Retina (tissue), 1 donor: ENCODE results near the gene PGBD2.
"Not testable (repeated sequence)": the region's sequence is repeated elsewhere in the genome, so short reads cannot be mapped to it uniquely, and the experiment has no call there.

Experiments
- DNase-seq: peaks from one replicate; pipeline ENCODE4 v3.0.0-alpha.2; 2016

The PGBD2 gene, protein sequence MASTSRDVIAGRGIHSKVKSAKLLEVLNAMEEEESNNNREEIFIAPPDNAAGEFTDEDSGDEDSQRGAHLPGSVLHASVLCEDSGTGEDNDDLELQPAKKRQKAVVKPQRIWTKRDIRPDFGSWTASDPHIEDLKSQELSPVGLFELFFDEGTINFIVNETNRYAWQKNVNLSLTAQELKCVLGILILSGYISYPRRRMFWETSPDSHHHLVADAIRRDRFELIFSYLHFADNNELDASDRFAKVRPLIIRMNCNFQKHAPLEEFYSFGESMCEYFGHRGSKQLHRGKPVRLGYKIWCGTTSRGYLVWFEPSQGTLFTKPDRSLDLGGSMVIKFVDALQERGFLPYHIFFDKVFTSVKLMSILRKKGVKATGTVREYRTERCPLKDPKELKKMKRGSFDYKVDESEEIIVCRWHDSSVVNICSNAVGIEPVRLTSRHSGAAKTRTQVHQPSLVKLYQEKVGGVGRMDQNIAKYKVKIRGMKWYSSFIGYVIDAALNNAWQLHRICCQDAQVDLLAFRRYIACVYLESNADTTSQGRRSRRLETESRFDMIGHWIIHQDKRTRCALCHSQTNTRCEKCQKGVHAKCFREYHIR

DNA sequence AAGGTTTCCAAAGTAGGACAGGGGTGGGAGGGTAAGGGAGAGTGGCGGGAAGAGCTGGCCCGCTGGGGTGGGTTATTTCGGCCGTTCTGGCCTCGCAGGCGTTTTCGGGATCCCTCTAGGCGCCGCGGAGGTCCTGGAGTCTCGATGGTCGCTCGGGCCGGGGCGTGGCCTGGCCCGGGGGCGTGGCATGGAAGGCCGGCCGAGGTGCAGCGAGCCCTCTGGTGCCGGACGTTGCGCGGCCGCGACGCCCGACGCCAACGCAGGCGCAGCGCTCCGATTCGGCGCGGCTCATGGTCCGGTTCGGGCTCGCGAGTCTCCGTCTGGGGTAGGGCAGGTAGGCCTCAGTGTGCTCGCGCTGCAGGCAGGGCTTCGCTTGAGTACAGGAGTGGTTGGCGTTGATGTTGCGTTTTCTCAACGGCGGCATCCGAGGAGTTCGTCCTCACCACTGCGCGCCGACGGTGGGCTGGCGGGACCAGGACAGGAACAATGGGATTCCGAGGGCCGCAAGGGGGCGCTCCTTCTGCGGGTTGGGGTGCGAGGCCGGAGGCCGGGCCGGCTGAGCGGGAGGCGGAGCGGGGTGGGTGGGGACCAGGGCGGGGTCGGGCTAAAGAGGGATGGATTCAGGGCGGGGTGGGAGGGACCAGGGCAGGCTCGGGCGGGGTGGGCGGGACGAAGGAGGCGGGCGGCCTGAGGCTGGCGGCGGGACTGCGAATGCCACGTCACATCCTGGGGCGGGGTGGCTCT, at the start of gene PGBD2:
Gene PGBD2, plus strand, starts transcription at position 227 of the 744 bp plus-strand sequence. CDS start 7,628 bp downstream, outside the sequence.
- peak; percentile 99 for DNase-seq

DNA sequence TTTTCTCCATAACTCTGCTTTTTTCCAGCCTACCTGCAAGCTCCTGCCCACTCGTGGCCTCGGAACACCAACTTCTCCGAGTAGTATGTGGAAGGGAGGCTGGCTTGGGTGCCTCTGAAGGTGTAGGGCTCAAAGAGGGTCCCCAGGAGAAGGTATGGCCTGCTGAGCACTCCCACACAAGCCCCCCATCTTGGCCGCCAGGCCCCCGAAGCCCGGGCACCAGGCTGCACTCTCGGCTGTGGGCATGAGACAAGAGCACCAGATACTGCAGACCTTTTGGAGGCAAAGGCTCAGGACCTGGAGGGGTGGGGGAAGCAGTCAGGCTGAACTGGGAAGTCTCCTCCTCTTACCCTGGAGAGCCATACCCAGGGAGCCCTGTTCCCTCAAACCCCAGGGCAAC, 48.8 kb upstream of the PGBD2 start:
- DNase-seq: peak; percentile 16

DNA sequence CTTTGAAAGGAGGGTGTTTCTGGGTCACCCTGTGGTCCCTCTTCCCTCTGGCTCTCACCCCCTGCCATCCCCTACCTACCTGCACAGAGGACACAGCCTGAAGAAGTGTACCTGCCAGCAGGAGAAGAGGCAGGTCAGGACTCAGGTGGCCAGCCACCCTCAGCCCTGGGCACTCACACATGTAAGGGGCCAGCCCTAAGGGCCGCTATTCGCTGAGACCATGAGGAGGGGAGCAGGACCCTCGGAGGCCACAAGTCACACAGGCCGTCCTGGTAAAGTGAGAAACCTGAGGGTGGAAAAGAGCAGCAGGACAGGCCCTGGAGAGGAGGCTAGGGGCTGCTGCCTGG, 48.3 kb upstream of the PGBD2 start:
- no peak for DNase-seq

DNA sequence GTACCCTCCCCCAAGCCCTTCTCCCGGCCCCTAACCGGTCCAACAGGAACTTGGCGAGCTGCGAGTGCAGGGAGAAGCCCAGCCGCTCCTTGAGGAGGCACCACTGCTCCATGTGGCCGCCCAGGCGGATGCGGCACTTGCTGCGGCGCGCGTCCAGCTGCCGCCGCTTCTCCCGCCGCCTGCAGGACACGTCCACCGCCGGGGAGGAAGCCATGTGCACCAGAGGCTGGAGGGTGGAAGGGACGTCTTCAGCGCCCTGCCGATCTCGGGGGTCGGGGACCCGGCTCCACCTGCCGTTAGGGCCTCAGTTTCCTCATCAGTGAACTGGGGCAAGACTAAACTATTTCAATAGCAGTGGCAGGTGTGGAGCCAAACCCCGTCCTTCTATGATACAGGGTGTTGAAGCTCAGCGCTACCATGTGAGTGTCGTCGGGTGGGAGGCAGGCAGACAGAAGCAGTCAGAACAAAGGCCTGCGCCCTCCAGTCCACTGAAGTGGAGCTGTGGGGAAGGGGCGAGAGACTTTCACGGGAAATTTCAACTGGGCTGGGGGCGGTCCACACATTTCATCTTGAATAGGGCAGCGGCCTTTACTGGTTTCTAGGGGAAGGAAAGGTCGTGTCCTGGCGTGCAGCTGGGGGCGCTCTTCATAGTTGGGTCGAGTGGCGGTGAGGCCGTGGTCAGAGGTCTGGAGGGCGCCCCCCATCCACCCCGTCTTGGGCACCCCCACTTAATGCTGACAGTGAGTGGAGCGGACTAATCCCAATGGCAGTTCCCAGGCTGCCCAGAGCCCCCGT, 47.7 kb upstream of the PGBD2 start:
- DNase-seq: peak; percentile 91

DNA sequence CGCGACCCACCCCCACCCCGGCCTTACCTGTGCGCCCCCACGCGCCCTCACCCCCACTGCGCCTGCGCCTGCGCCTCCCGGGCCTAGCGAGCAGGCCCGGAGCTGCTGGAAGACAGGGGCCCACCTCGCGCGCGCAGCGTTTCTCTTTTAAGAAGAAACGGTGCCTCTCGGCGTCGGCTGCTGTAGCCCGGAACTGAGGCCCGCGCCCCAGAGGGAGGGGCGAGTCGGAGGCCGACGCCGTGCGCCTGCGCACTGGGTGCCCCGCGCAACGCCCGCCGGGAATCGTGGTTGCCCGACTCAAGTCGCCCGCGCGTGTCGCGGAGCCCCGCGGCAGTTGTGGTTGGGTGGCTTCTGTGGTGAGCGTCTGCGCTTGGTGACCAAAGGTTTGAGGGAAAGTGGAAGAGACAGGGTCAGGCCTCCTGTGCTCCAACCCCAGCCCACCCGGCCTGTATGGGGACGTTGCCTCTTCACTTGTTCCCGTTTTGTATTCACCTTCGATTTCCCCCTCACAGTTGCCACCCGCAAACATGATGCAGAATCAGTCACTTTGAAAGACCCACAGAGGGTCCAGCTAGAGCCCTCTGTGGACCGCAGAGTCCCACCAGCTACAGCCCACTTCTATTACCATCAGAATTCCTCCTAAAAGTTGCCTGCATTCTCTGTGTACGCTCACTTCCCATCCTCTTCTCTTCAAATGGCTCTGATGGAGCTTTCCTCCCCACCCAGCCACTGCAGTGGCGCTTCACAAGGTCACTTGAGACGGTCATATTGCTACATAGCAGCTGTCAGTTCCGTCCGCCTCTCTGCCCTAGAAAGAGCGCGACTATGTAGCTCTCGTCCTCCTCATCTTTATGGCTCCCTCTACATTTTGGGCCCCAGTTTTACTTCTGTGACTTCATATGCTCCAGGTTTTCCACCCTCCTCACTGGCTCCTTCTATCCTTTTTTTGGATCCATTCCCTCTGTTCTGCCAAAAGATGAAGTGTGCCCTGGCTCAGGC, 46.8 kb upstream of the PGBD2 start, which contains the start of gene ZNF692:
Gene ZNF692, minus strand, starts transcription at position 195 of the 999 bp plus-strand sequence. CDS start 776 bp downstream, outside the sequence.
- DNase-seq: peak; percentile 98

DNA sequence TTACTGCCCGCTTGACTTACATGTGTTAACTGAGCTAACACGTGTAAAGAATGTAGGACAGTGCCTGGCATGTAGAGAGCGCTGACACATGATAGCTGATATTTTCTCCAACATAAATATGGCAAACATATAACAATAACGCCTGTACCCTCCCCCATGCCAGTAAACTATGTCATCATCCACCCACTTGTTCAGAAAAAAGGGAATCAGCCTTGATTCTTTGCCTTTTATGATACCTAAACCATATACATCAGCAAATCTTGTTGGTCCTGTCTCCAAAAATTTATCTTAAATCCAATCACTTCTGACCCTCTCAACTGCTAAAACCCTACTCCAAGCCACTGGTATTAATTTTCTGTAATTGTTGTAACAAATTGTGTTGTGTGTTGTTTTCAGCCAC, 46.0 kb upstream of the PGBD2 start:
- DNase-seq: peak; percentile 2

DNA sequence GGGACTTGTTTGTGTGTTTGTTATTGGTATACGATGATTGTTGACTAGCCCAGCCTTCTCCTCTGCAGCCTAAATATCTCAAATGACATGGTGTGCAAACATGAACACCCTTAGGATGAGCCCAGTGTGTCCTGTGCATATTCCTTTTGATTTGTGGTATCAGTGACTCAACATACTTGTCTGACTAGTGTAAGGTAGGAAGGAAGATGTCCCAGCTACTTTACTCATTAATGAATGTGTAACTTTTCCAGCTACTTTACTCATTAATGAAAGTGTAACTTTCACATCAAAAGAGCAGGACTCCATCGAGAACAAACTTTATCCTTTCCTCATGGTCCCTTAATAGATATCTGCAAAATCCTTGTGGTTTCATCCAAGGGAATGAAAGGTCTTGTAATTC, 44.4 kb upstream of the PGBD2 start:
- DNase-seq: no peak

DNA sequence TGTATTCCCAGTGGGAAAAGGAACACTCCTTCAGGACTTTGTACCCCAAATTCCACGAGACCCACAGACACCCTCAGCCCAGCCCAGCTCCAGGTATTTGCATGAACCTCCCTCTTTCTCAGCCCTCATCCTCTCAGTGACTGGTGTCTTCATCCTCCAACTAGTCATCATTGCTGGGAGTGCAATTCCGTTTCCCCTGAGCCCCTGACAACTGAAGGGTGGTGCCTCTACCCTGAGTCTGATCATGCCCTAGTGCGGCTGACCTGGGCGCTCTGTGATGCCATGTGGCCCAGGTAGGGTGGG, 43.4 kb upstream of the PGBD2 start:
- DNase-seq: no peak

DNA sequence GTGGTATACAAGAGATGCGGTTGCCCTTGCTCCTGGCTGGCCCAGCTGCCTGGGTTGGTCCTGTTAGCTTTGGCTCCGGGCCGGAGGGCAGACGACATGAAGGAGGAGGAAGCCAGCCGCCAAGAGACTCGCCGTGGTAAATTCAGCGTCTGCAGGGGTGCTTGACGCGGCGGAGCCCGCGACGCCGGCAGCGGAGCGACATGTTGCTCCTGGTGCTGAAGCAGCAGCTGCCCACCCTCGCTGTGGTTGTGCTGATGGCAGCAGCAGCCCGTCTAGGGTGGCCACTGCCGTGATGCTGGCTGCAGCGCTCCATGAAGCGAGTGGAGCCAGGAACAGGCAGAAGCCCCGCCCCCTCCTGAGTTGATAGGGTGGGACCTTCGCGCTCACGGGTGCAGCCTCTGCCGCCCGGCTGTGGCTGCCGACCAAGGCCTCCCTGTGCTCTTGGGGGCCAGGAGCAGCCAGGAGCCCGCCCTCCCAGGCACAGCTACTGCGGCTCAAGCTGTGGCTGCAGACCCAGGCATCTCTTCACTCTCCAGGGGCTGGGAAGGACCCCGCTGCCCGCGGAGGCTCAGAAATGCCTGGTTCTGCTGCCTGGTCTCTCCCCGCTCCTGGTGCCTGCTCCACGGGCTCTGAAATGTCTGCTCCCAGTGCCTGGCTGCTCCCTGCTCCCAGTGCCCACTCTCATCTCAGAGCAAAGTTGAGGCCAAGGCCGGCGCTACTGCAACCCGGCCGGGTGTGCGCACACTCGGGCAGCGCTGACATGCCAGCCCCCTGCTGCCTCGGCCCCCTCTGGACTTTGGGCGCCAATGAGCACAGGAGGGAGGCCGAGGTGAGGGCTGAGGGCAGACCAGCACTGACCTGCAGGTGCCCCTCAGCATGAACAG, 42.8 kb upstream of the PGBD2 start:
- DNase-seq: peak; percentile 94

DNA sequence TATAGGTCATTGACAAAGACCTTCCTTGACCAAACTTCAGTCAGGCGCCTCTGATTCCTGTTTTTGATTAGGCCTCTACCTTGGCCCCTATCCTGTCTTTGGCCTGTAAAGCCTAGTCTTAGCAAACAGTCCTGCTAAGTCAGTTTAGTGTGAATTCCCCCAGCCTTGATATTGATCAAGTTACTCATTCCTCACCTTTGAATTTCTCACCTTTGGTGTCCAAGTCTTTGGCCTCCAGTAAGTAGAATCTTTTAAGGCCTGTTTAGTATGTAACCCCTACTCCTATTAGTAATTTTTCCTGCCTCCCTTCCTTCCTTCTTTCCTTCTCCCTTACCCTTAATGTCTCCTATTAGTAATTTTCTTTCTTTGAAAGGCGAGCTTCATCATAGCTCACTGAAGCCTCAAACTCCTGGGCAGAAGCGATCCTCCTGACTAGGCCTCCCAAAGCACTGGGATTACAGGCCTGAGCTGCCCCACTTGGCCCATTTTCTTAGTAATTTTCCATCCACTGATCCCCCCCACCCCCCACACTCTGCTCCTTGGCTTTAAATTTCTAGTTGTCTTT, 34.1 kb upstream of the PGBD2 start:
- no peak for DNase-seq

DNA sequence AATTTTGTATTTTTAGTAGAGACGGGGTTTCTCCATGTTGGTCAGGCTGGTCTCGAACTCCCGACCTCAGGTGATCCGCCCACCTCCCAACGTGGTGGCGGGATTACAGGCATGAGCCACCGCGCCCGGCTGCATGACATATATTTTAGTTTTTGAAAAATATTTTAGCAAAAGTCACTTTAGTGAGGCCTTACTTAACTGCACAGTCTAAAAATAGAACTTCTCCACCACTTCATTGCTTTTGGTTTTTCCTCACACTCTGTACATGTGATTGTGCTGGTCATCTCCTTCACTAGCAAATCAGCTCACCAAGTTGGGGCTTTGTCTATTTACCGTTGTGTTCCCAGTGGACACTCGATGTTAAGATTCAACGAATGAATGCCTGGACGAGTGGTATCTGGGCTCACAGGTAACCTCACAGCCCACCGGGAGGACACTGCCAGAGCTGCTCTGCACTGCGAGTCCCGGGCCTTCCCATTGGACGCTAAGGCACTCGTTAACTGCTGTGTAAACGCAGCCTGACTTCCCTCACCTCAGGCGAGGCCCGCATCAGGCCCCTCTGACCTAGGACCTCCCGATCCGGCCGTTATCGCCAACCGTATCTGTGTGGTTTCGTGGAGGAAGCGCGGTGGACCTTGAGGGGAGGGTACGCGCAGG, 33.2 kb upstream of the PGBD2 start:
- no peak for DNase-seq

DNA sequence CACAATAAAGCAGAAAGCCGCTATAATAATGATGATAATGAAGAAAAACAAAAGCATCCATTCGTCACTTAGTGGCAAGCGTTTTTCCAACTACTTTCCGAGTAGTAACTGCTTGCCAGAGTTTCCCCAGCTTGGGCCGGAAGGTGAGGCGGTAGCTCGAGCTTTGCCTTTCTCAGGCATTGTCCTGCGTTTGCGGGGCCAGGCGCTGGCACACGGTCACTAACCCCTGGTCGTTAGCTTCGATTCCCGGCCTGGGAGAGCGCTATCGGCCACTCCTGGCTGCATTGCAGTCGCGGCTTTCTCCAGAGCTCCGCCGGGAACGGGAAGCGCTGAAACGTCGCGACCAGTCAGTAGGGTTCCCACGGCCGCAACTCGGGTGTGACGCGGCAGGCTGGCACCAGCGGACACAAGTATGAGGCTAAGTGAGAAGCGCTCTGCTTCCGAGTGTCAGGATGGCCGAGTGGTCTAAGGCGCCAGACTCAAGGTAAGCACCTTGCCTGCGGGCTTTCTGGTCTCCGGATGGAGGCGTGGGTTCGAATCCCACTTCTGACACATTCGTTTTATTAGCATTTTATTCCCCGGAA, 32.5 kb upstream of the PGBD2 start:
- peak; percentile 100 for DNase-seq

DNA sequence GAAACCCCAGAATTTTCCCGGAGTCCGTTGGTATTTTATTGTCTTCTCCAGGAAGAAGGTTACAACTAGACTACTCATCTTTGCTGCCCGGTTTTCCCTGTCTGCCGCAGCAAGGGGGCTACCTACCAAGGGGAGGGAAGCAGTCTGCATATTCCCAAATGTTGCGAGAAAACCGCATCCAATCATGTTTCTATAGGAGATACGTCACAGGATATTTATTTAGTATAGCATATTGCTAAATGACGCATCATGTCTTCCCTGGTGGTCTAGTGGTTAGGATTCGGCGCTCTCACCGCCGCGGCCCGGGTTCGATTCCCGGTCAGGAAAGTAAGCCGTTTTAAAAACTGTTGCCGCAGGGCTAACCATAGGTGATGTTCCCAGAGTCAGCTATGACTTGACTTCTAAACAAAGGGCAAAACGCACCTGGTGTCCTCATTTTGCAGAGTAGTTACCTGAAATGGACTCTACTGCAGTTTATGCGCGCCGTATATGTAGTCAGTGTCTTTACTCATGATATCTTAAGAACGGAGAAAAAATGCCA, 32.0 kb upstream of the PGBD2 start:
- DNase-seq: peak; percentile 98

DNA sequence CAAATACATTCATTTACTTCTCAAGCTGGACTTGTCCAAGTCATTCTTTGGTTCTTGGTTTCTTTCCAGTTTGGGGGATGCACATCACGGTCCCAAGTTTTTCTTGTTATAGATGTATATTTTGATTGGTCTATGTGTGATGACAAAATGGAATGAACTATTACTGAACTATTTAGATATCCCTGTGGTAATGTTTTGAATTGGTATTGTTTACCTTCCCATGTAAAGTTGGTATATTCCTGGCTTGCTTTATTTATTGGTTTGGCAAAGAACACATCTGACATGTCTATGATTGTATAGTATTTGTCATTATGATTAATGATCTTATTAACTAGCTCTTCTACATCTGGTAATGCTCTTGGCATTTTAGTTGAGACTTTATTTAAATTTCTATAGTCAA, 24.8 kb upstream of the PGBD2 start:
- DNase-seq: no peak

DNA sequence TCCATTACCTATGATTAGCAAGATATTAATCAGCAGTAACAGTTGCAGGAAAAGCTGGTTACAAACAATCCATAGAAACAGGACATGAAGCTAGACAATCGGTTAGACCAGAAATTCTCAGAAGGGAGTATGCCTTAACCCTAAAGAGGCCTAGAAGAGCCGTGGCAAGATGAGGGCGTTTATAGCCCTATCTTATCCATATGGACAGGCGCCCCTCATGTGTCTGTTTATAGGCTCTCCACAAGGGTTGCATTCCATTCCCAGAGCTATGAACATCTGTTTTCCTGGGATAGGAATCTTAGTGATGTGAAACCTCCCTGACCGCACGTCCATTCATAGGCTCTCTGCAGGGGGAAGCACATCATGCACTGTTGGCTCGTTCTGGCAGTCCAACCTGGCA, 23.6 kb upstream of the PGBD2 start:
- not testable (repeated sequence) for DNase-seq

DNA sequence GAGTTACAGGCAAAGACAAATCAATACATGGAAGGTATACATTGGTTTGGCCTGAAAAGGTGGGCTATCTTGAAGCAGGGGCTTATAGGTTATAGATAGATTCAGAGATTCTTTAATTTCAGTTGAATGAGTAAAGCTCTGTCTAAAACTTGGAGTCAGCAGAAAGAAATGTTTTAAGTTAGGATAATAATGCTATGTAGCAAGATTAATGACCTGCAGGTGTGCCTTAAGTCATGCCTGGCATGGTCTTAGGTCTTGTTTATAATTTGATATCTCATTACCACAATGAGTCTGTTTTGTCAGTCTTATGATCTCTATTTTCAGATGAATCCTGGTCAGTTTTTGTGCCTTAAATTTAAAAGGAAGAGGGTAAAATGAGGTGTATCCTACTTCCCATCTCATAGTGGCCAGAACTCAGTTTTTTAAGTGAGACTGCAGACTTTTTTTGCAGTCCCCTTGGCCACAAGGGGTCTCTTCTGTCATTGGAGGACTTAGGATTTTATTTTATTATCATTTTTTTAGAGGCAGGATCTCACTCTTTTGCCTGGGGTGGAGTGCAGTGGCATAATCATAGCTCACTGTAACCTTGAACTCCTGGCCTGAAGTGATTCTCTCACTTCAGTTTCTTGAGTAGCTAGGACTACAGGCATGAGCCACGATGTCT, 21.3 kb upstream of the PGBD2 start:
- DNase-seq: no peak

DNA sequence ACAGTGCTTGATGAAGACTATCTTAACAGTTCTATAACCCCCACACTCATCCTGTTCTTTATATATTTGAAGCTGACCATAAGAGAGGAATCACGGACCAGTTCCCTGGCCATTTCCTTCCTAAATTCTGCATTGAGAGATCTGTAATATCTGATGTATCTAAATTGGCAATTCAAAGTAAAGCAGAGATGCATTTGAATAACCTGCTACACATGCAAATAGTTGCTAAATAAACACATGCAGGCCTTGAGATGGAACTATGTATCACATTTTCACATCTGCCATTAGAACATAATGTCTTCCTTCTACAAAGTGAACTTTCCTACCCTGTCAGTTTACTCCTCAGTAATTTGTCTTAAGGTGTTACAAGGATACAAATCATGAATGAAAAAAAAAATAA, 20.4 kb upstream of the PGBD2 start:
- no peak for DNase-seq

DNA sequence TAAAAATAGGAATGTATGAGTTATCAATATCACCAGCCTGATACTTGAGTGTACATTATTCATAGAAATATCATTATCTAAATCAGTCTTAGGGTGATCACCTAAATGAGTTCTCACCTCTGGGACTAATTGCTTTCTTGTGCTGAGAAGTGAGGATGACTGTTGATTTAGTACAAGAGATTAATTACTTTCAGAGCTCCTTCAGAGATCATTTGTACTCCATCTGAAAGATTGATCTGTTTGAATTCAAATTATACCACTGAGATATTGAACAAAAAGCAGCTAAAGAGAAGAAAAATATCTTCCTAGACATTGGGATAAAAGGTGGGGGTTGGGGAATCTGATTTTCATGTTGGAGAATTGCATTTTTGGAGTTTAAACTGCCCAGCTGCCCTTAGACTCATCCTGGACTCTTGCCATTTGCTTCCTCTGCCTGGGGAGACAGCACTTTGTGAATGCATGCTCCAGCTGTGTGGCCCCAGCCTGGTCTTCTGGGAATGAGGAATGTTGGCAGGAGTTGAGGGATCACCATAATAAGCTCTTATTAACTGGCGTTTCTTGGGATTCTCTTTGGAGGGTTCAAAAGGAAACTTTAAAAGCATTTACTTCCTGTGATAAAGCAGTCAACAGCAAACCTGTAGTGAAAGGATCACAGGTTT, 19.7 kb upstream of the PGBD2 start:
- no peak for DNase-seq
